GM13976 (cell line): ENCODE data around the gene STXBP6.

Source experiments
- DNase-seq: peaks from one replicate; pipeline ENCODE4 v3.0.0; 2012; ENCODE audit warnings: low spot score
- CTCF ChIP-seq: IDR thresholded peaks from 2 replicates; pipeline ENCODE4 v1.5.1; 2012; ENCODE audit warnings: borderline replicate concordance, mild to moderate bottlenecking; ENCODE audit not compliant: insufficient read depth; ENCODE audit errors: extremely low read depth, missing control alignments, control extremely low read depth
- in situ Hi-C: fragments of 300-500 bp; cut with MboI; formaldehyde crosslinking; loops from one replicate; pipeline ENCODE4 v1.12.0; 2022; ENCODE audit warnings: low sequenced_read_pairs, mixed read lengths, inconsistent platforms; ENCODE audit not compliant: unreplicated experiment

STXBP6 gene

GRCh38 chr14:24956104-24956503 is 93.8 kb downstream of the STXBP6 start:
- DNase-seq: no peak
- in situ Hi-C loops: no loop called here
- TF ChIP-seq CTCF: no peak

GRCh38 chr14:24954700-24955037 is 95.3 kb downstream of the STXBP6 start:
- TF ChIP-seq CTCF: no peak
- in situ Hi-C loops: no loop called here
- DNase-seq: no peak

GRCh38 chr14:24954037-24954699 is 95.8 kb downstream of the STXBP6 start:
- no peak for DNase-seq
- in situ Hi-C loops: no loop called here
- TF ChIP-seq CTCF: no peak

- DNase-seq: no peak
- TF ChIP-seq CTCF: no peak
Measured at GRCh38 chr14:24952851-24953666, 96.9 kb downstream of the STXBP6 start.

GRCh38 chr14:24948261-24948847 is 101.6 kb downstream of the STXBP6 start:
- no peak for TF ChIP-seq CTCF
- in situ Hi-C loops: no loop called here
- DNase-seq: no peak

More at GRCh38 chr14:24952851-24953666, 96.9 kb downstream of the STXBP6 start:
- in situ Hi-C loops: no loop called here

- no peak for TF ChIP-seq CTCF
- no peak for DNase-seq
- in situ Hi-C loops: no loop called here
Measured at GRCh38 chr14:24947131-24947530, 102.8 kb downstream of the STXBP6 start.
